ENCODE data around the gene STK24. TPM values are rescaled to one million over a fixed set of nuclear protein-coding genes. Genes with fewer than 3 reads are reported as not detected.

Gene STK24
- total RNA-seq = 139 and 153 TPM in 2 replicates

GRCh38 chr13:98576963-98577835 is at the start of gene STK24:
Gene STK24, minus strand, starts transcription at chr13:98577107. Its CDS starts 321 bp downstream, at chr13:98576786.

Other genes starting within 250 kb of the STK24 start
- gene SLC15A1, start 175.6 kb upstream of the STK24 start, total RNA-seq = not detected in 2 replicates